CD4-positive, CD25-positive, alpha-beta regulatory T cell (primary cell): Measurements from ENCODE around the gene FOXP1. TPM values are rescaled to one million over a fixed set of nuclear protein-coding genes. Genes with fewer than 3 reads are reported as not detected.

Source experiments
- ATAC-seq, 2 donors: fragments of 150-1000 bp; cut with Tn5 transposase; one replicate each; pipeline ENCODE4 v1.10.0; 2021; ENCODE audit warnings: low read depth in 2 of 2, moderate number of reproducible peaks in 2 of 2, moderate library complexity in 1 of 2
- DNase-seq, 3 donors: peaks; one replicate each; pipeline versions ENCODE4 v3.0.0 to v3.0.0-alpha.2; 2012 to 2022; ENCODE audit warnings: mixed read lengths in 1 of 3
- H3K27ac ChIP-seq: one replicate; pipeline ENCODE4 v1.7.0; 2013; ENCODE audit warnings: mild to moderate bottlenecking, low read length; ENCODE audit not compliant: insufficient read depth, poor library complexity, severe bottlenecking
- H3K27me3 ChIP-seq: one replicate; pipeline ENCODE4 v1.7.0; 2013; ENCODE audit warnings: low read length; ENCODE audit not compliant: control insufficient read depth, insufficient read depth
- H3K36me3 ChIP-seq: one replicate; pipeline ENCODE4 v1.7.0; 2013; ENCODE audit warnings: mild to moderate bottlenecking, low read length, moderate library complexity; ENCODE audit not compliant: control insufficient read depth, insufficient read depth
- H3K4me1 ChIP-seq: 2 replicates; pipeline ENCODE4 v1.7.0; 2013; ENCODE audit warnings: mild to moderate bottlenecking, low read length; ENCODE audit not compliant: insufficient read depth, control insufficient read depth, poor library complexity, severe bottlenecking
- H3K4me3 ChIP-seq: one replicate; pipeline ENCODE4 v1.7.0; 2013; ENCODE audit warnings: low read depth, mild to moderate bottlenecking, low read length, moderate library complexity
- H3K9me3 ChIP-seq, 2 experiments: 1 replicate in 1 of 2; 2 replicates in 1 of 2; pipeline ENCODE4 v1.7.0; 2013; ENCODE audit warnings: low read length in 2 of 2, mild to moderate bottlenecking in 1 of 2, moderate library complexity in 1 of 2; ENCODE audit not compliant: control insufficient read depth in 2 of 2
- H3K27ac Mint-ChIP-seq, 3 donors: one replicate each; pipeline ENCODE4 v1.8.0; 2020 to 2022; ENCODE audit warnings: mild to moderate bottlenecking in 3 of 3, mixed read lengths in 3 of 3, moderate library complexity in 2 of 3
- H3K27me3 Mint-ChIP-seq: one replicate; pipeline ENCODE4 v1.8.0; 2022; ENCODE audit warnings: mild to moderate bottlenecking, mixed read lengths
- H3K36me3 Mint-ChIP-seq: one replicate; pipeline ENCODE4 v1.8.0; 2020; ENCODE audit warnings: mixed read lengths
- H3K4me1 Mint-ChIP-seq, 4 donors: one replicate each; pipeline ENCODE4 v1.8.0; 2020 to 2022; ENCODE audit warnings: mixed read lengths in 4 of 4, mild to moderate bottlenecking in 1 of 4
- H3K4me3 Mint-ChIP-seq, 4 donors: one replicate each; pipeline ENCODE4 v1.8.0; 2020 to 2022; ENCODE audit warnings: mild to moderate bottlenecking in 4 of 4, mixed read lengths in 4 of 4, moderate library complexity in 3 of 4
- H3K9me3 Mint-ChIP-seq, 7 donors: one replicate each; pipeline ENCODE4 v1.8.0; 2020 to 2022; ENCODE audit warnings: mixed read lengths in 7 of 7, mild to moderate bottlenecking in 3 of 7, moderate library complexity in 2 of 7
- polyA plus RNA-seq, 4 donors: library from polyadenylated mRNA; unstranded; fragments of 300-500 nt; fragmentation: Illumina TruSeq; gene quantifications; one replicate each; pipeline ENCODE4 v1.2.3, GENCODE V29; 2021
- total RNA-seq: library from RNA; stranded (reverse); gene quantifications from one replicate; pipeline ENCODE4 v1.2.3, GENCODE V29; 2022

Gene FOXP1
- total and polyA plus RNA-seq, 5 donors from 2014 or later = 301 to 599 (median 346) TPM

GRCh38 chr3:71358243-71358642 is 225.3 kb downstream of the FOXP1 start:
- Mint-ChIP-seq H3K4me1 (peaks cover 44 to 91% (median 68%) of the 10 kb centered on the region in 4 donors), H3K4me3 (peak overlapping the region; percentile 54 to 88 (median 72)), H3K9me3 (no peaks in the 10 kb centered on the region), H3K36me3 (peaks cover 38% of the 10 kb centered on the region), H3K27me3 (no peaks in the 10 kb centered on the region), H3K27ac (peak overlapping the region; percentile 77 to 94 (median 82))
- Histone ChIP-seq H3K4me3 (peak overlapping the region; percentile 81), H3K36me3 (peaks cover 4% of the 10 kb centered on the region), H3K27ac (peak overlapping the region; percentile 52), H3K9me3 (no peaks in the 10 kb centered on the region), H3K27me3 (no peaks in the 10 kb centered on the region), H3K4me1 (peaks cover 68% of the 10 kb centered on the region)
- ATAC-seq = no peak
- peak in 1 of 3 donors; percentile 61 for DNase-seq

DNA sequence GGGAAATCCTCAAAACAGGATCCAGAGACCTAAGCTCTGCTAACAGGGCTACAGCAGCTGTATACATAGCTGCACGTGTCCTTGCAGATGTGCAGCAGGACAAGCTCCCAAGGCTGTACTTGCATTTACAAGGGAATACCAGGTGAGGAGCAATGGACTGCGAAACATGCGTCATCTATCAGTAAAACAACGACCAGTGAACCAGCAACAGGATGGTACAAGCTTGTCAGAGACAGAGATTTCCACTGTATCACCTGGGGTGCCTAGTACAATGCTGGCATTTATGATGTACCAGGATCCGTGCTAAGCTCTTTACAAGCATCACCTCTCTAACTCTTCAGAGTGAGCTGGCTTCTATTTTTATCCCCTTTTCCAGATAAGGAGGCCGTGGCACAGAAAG is 227.3 kb downstream of the FOXP1 start:
- peaks cover 47 to 90% (median 71%) of the 10 kb centered on the region in 4 donors for H3K4me1 Mint-ChIP-seq
- H3K27ac Mint-ChIP-seq = peak overlapping the region; percentile 86 to 94 (median 93)
- no peaks in the 10 kb centered on the region for H3K27me3 Mint-ChIP-seq
- peaks cover 0 to 1% (median 0%) of the 10 kb centered on the region in 7 donors for H3K9me3 Mint-ChIP-seq
- peak overlapping the region; percentile 59 to 82 (median 71) for H3K4me3 Mint-ChIP-seq
- peaks cover 59% of the 10 kb centered on the region for H3K4me1 ChIP-seq
- ATAC-seq (peak; percentile 18 to 22), DNase-seq (peak in 1 of 3 donors; percentile 31)
- peaks cover 45% of the 10 kb centered on the region for H3K36me3 Mint-ChIP-seq
- peaks cover 4% of the 10 kb centered on the region for H3K36me3 ChIP-seq
- peak overlapping the region; percentile 14 for H3K4me3 ChIP-seq
- peak overlapping the region; percentile 56 for H3K27ac ChIP-seq
- no peaks in the 10 kb centered on the region for H3K27me3 ChIP-seq
- H3K9me3 ChIP-seq = no peaks in the 10 kb centered on the region

DNA sequence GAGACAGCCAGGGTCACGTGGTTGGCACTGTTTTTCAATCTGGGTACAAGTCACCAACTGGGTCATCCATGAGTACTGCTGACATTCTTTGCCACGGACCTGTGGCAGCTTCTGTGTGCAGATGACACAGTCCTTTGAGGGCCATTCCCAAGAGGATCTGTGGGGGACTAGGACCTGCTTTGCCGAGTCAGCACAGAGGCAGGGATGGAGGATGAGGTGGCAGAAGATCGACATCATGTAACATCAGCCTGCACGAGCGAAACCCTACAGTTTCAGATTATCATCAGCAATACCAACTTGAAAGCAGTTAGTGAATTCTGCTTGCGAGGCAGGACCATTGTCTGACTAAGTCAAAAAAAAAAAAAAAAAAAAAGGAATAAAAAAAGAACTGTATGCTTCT is 227.7 kb downstream of the FOXP1 start:
- peaks cover 48% of the 10 kb centered on the region for H3K36me3 Mint-ChIP-seq
- DNase-seq = peak in 1 of 3 donors; percentile 68

GRCh38 chr3:71355037-71355436 is 228.5 kb downstream of the FOXP1 start:
- DNase-seq (no peak), ATAC-seq (no peak)
- Histone ChIP-seq H3K36me3 (peaks cover 4% of the 10 kb centered on the region), H3K9me3 (no peaks in the 10 kb centered on the region), H3K27me3 (no peaks in the 10 kb centered on the region), H3K27ac (peak overlapping the region; percentile 26), H3K4me3 (no peak overlapping the region), H3K4me1 (peaks cover 46% of the 10 kb centered on the region)
- Mint-ChIP-seq H3K36me3 (peaks cover 51% of the 10 kb centered on the region), H3K4me1 (peaks cover 36 to 90% (median 66%) of the 10 kb centered on the region in 4 donors), H3K4me3 (peak overlapping the region in 2 of 4 donors; percentile 56 to 66), H3K27ac (peak overlapping the region; percentile 63 to 94 (median 93)), H3K27me3 (no peaks in the 10 kb centered on the region), H3K9me3 (peaks cover 0 to 1% (median 0%) of the 10 kb centered on the region in 7 donors)

More for the DNA sequence above, 227.7 kb downstream of the FOXP1 start:
- Histone ChIP-seq H3K27ac (peak overlapping the region; percentile 56), H3K27me3 (no peaks in the 10 kb centered on the region), H3K4me3 (peak overlapping the region; percentile 29), H3K36me3 (peaks cover 4% of the 10 kb centered on the region), H3K9me3 (no peaks in the 10 kb centered on the region), H3K4me1 (peaks cover 55% of the 10 kb centered on the region)
- peak overlapping the region; percentile 59 to 82 (median 71) for H3K4me3 Mint-ChIP-seq
- H3K4me1 Mint-ChIP-seq = peaks cover 44 to 90% (median 70%) of the 10 kb centered on the region in 4 donors
- peak in 1 of 2 donors; percentile 33 for ATAC-seq
- no peaks in the 10 kb centered on the region for H3K27me3 Mint-ChIP-seq
- H3K27ac Mint-ChIP-seq = peak overlapping the region; percentile 86 to 94 (median 93)
- peaks cover 0 to 1% (median 0%) of the 10 kb centered on the region in 7 donors for H3K9me3 Mint-ChIP-seq

- Histone ChIP-seq H3K4me3 (no peak overlapping the region), H3K27me3 (no peaks in the 10 kb centered on the region), H3K36me3 (peaks cover 4% of the 10 kb centered on the region), H3K4me1 (peaks cover 17% of the 10 kb centered on the region), H3K9me3 (no peaks in the 10 kb centered on the region), H3K27ac (no peak overlapping the region)
- DNase-seq (no peak), ATAC-seq (no peak)
- peaks cover 36 to 84% (median 58%) of the 10 kb centered on the region in 4 donors for H3K4me1 Mint-ChIP-seq
- peak overlapping the region in 1 of 3 donors; percentile 78 for H3K27ac Mint-ChIP-seq
- H3K27me3 Mint-ChIP-seq = no peaks in the 10 kb centered on the region
- H3K4me3 Mint-ChIP-seq = peak overlapping the region in 1 of 4 donors; percentile 17
- peaks cover 35% of the 10 kb centered on the region for H3K36me3 Mint-ChIP-seq
- H3K9me3 Mint-ChIP-seq = peaks cover 0 to 1% (median 0%) of the 10 kb centered on the region in 7 donors
These were observed 232.0 kb downstream of the FOXP1 start for GRCh38 chr3:71351403-71352149.

GRCh38 chr3:71350998-71351397 is 232.5 kb downstream of the FOXP1 start:
- no peak for DNase-seq
- H3K27ac Mint-ChIP-seq = peak overlapping the region in 2 of 3 donors; percentile 64 to 72
- H3K4me1 Mint-ChIP-seq = peaks cover 33 to 83% (median 55%) of the 10 kb centered on the region in 4 donors
- no peaks in the 10 kb centered on the region for H3K27me3 ChIP-seq
- H3K4me3 ChIP-seq = no peak overlapping the region
- ATAC-seq = no peak
- H3K36me3 ChIP-seq = peaks cover 4% of the 10 kb centered on the region
- H3K4me1 ChIP-seq = peaks cover 12% of the 10 kb centered on the region
- no peaks in the 10 kb centered on the region for H3K9me3 ChIP-seq
- no peaks in the 10 kb centered on the region for H3K27me3 Mint-ChIP-seq
- peak overlapping the region in 1 of 4 donors; percentile 62 for H3K4me3 Mint-ChIP-seq
- no peak overlapping the region for H3K27ac ChIP-seq
- peaks cover 37% of the 10 kb centered on the region for H3K36me3 Mint-ChIP-seq
- H3K9me3 Mint-ChIP-seq = peaks cover 0 to 1% (median 0%) of the 10 kb centered on the region in 7 donors

GRCh38 chr3:71348831-71349230 is 234.7 kb downstream of the FOXP1 start:
- Histone ChIP-seq H3K36me3 (peaks cover 6% of the 10 kb centered on the region), H3K27me3 (no peaks in the 10 kb centered on the region), H3K4me1 (peaks cover 3% of the 10 kb centered on the region), H3K27ac (no peak overlapping the region), H3K4me3 (peak overlapping the region; percentile 33), H3K9me3 (no peaks in the 10 kb centered on the region)
- ATAC-seq (no peak), DNase-seq (no peak)
- Mint-ChIP-seq H3K4me3 (peak overlapping the region in 1 of 4 donors; percentile 44), H3K36me3 (peaks cover 30% of the 10 kb centered on the region), H3K9me3 (peaks cover 0 to 1% (median 0%) of the 10 kb centered on the region in 7 donors), H3K27me3 (no peaks in the 10 kb centered on the region), H3K27ac (peak overlapping the region in 1 of 3 donors; percentile 59), H3K4me1 (peaks cover 32 to 74% (median 44%) of the 10 kb centered on the region in 4 donors)
